ENCODE data around the gene VSTM2L. TPM values are rescaled to one million over a fixed set of nuclear protein-coding genes. Genes with fewer than 3 reads are reported as not detected.

The VSTM2L gene
- total RNA-seq, 1 experiment from 2014 or later: not detected

- DNase-seq (ENCODE audit: low spot score): no peak
Measured at GRCh38 chr20:37917461-37917860, 14.5 kb downstream of the VSTM2L start.

GRCh38 chr20:37918035-37918434 is 15.1 kb downstream of the VSTM2L start:
- DNase-seq (ENCODE audit: low spot score): no peak

DNA sequence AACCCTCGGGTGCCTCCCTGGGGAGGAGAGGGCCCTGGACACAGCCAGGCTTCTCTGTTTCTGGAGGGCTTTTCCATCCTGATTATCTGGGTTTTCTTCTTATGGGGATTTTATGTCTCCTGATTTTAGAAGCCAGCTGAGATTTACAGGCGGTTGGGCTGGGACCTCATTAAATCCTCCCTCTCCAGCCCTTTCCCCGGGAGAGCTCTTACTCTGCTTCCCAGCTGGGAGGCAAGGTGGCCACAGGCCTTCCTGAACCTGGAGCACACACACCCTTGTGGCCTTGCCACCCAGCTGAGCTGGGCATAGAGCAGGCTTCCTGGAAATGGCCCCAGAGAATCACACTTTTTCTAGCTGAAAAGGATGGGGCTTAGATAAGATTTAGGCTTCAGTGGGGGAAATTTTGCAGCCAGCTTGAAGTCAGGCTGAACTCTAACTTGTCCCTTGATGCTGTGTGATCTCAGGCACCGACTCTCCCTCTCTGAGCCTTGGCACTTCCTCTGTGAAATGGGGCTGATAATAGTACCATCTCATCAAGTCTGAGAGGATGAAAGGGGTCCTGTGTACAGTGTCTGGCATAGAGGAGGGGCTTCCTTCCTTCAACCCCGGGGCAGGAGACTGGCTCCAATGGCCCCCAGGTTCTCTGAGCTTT is 16.6 kb downstream of the VSTM2L start:
- DNase-seq (ENCODE audit: low spot score): no peak

DNA sequence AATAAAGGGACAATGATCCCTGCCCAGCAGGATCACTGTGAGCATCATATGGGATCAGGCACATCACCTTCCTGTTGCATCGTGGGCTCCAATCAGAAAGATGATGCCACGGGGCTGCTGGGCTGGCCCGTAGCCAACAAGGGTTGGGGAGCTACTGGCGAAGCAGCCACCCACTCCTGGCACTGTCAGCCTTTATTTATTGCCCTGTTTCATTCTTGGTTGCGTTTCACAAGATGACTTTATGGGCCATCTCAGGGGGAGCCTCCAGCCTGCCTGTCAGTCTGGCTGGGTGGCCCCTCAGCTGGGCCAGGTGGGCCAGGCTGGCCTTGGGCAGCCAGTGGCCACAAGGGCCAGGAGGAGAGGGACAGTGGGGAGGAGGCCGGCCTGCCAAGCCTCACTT is 17.3 kb downstream of the VSTM2L start:
- DNase-seq (ENCODE audit: low spot score): no peak

DNA sequence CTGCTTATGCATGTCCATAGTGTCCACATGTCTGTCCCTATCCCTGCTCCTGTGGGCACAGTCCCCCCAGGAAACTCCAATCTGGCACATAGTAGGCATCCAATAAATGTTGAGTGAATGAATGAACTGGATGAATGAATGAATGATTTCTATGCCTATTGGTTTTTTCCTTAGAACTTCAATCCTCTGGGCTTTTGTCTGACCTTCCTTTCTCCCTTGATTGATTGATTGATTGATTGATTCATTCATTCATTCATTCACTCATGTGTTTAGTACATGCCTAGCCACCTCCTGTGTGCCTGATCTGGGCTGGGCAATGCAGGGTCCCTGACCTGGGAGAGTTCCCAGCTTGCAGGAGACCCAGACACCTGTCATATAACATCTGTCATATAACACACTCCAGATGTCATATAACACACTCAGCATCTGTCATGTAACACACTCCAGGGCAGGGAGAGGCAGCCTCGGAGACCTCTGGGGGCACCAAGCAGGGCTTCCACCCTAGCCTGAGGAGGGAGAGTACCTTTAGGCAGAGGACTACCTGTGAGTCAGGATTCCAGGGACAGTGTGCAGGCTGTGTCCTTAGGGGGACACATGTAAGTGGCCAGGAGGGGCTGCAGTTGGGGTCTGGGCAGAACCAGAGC is 17.9 kb downstream of the VSTM2L start:
- DNase-seq (ENCODE audit: low spot score): no peak

GRCh38 chr20:37921341-37921929 is 18.5 kb downstream of the VSTM2L start:
- no peak for DNase-seq (ENCODE audit: low spot score)

GRCh38 chr20:37922016-37922415 is 19.1 kb downstream of the VSTM2L start:
- no peak for DNase-seq (ENCODE audit: low spot score)

DNA sequence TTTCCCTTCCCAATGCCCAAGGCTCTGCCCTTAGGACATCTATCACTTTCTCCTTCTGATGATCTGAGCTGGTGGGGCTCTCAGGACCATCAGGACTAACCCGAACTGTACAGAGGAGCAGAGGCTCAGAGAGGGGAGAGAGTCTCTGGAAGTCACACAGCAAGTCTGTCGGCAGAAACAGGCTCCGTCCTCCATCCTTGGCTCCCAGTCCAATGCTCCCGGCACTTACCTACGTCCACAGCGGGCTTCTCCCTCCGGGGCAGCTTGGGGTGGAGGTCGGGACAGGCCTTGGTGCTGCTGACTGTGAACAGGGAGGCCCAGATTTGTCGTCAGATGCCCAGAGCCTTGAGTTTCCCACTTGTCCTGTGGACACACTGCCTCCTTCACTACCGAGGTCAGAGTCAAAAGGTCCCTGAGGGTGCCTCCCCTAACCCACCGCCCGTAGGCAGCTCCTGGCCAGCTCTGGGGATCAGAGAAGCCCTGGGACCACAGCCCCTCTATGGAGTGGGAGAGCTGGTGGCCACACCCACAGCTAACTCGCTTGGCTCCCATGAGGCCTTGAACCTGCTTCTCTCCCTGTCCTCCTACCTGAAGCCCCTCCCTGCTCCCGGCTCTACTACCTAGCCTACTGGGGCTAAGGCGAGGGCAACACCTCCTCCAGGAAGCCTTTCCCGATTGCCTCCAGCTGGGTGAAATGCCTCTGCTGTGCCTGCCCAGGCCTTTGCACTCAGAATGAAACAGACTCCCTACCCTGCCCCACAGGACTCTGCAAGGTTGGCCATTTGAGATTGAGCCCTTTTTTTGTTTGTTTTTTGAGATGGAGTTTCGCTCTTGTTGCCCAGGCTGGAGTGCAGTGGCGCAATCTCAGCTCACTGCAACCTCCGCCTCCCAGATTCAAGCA is 22.6 kb downstream of the VSTM2L start:
- no peak for DNase-seq (ENCODE audit: low spot score)

GRCh38 chr20:37926612-37927011 is 23.7 kb downstream of the VSTM2L start:
- no peak for DNase-seq (ENCODE audit: low spot score)

DNA sequence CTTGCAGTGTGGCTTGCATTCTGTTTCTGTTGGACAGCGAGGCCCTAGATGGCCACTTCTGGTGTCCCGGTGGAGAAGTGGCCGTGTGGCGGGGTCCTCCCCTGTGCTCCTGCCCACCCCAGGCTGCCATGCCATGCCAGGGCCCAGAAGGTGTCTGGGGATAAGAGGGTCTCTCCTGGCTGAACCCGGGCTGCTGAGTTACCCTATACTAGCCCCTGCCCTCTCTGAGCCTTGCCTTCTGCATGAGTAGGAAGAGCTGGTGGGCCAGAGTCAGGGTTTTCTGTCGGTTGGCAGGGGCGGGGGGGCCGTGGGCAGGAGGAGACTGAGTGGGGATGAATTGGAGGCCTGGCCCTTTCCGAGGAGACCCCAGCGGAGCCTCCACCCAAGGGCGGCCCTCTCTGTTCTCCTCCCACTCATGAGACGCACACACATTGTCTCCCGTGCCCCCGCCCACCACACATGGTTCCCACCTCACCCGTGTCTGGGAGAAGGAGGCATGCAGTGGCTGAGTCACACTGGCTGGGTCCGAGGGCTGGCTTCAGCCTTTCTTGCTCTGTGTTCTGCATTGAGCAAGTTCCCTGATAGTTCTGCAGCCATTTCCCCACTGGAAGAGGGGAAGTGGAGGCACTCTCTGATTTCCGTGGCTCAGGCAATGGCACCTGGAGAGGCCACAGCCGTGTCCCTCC is 24.6 kb downstream of the VSTM2L start:
- no peak for DNase-seq (ENCODE audit: low spot score)

DNA sequence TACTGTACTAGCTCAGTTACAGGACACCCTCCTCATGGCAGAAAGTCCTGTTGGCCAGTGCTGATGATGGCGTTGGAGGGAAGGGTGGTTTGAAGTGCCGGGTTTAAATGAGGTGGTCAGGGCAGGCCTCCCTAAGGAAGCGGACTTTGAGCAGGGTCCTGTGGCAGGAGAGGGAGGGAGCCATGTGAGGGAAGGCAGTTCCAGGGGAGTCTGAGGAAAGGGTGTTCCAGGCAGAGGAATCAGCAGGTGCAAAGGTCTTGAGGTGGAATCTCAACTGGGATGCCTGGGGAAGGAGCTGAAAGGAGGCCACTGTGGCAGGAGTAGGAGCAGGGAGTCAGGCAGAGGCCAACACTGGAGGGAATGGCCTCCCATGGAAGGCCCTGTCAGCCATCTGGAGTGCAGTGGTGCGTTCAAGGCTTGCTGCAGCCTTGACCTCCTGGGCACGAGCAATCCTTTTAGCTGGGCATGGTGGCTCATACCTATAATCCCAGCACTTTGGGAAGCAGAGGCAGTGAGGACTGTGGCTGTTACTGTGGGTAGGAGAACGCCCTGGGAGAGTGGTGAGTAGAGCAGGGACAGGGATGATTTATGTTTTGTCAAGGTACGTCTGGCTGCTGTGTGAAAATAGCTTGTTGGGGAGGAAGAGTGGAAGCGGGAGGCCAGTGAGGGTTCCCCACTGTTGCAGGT is 26.2 kb downstream of the VSTM2L start:
- DNase-seq (ENCODE audit: low spot score): no peak

DNA sequence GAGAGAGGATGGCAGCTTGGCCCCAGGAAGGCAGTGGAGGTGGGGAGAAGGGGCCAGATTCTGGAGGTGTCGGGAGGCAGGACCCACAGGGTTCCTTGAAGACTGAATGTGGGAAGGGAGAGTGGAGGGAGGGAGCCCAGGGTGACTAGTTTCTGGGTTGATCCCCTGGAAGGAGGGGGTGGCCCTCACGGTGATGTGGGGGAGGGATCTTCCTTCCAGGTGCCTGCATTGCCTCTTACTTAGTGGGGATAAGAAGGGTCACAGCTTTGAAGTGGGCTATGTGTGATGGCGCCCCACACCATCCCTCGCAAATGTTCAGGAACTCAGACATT is 26.7 kb downstream of the VSTM2L start:
- no peak for DNase-seq (ENCODE audit: low spot score)

DNA sequence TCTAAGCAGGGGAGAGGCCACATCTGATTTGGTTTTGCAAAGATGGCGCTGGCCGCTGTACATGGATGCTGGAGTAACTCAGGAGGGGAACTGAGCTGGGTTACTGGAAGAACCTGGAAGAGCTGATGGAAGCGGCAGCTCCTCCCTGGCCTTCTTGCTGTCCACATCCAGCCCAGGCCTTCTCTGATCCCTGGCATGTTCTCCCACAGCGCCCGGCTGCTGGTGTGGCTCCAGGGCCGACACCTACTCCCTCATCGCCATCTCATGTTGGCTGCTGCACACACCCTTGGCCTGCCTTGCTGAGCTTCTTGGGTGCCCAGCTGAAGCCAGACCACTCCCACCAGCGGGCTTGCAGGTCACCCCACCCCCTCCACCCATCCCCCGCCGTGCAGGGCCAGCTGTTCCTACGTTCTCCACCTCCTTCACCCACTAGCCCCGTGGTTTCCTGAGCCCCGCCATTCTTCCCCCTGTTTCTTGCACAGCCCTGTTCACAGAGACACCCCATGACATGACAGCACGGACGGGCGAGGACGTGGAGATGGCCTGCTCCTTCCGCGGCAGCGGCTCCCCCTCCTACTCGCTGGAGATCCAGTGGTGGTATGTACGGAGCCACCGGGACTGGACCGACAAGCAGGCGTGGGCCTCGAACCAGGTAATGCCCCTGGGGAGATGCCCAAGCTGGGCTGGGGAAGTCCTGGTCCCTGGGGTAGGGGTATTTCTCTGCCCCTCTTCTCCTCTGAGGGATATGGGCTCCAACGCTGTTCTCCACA is 28.4 kb downstream of the VSTM2L start:
- DNase-seq (ENCODE audit: low spot score): no peak

- no peak for DNase-seq (ENCODE audit: low spot score)
Measured at GRCh38 chr20:37932074-37932473, 29.1 kb downstream of the VSTM2L start.

DNA sequence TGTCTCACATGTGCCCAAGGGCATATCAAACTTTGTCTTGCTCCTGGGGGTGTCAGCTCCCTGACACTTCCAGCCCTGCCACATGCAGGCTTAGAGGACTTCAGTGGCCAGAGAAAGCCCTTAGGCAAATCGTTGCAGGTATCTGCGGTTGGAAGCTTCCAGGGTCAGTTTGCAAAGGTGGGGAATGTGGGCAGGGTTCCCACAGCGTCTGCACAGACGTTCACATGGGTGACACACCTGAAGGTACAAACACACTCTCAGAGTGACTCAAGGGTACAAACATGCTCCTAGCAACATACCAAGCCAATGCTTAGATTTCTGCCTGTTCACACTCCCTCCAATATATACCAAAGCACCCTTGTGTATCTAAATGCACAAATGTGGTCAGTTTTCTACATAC is 30.0 kb downstream of the VSTM2L start:
- no peak for DNase-seq (ENCODE audit: low spot score)

DNA sequence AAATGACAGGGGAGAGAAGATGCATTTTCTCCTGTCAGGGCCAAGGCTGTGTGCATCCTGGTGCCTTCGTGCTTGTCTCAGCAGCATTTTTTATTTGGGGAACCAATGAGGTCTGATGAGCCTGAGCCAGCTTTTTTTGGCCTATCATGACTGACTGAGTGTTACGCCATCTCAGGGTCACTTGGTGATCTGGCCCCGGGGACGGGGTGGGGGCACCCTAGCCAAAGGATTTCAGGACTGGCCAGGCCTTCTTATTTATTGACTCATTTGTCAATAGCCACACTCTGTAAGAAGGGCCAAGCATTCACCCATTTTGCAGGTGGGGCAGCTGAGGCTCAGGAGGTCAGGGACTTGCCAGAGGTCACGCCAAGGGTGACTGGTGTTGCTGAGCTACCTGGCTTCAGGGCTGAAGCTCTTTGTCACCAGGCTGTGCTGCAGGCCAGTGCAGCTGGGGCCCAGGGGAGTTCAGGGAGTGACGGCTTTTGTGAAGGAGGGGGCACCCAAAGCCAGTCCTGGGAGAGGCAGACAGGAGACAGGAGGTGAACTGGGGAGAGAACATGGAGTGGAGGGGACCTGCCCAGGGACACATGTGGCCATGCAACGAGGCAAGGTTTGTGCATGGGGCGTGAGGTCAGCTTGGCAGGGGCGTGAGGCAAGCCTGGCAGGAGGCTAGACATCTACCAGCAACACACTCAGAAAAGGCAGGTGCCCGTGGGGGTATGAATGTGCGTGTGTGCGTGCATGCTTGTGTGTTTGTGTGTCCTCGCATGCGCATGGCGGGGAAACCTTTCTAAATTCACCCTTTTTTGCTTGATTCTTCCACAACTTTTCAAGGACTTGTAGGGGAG is 31.1 kb downstream of the VSTM2L start:
- no peak for DNase-seq (ENCODE audit: low spot score)

- no peak for DNase-seq (ENCODE audit: low spot score)
Measured at GRCh38 chr20:37934634-37935375, 31.9 kb downstream of the VSTM2L start.

GRCh38 chr20:37935435-37935834 is 32.5 kb downstream of the VSTM2L start:
- no peak for DNase-seq (ENCODE audit: low spot score)

GRCh38 chr20:37936041-37936440 is 33.1 kb downstream of the VSTM2L start:
- no peak for DNase-seq (ENCODE audit: low spot score)

Measured in HT-29 (cell line).